ENCODE data around the gene USP15.

USP15 gene

DNA sequence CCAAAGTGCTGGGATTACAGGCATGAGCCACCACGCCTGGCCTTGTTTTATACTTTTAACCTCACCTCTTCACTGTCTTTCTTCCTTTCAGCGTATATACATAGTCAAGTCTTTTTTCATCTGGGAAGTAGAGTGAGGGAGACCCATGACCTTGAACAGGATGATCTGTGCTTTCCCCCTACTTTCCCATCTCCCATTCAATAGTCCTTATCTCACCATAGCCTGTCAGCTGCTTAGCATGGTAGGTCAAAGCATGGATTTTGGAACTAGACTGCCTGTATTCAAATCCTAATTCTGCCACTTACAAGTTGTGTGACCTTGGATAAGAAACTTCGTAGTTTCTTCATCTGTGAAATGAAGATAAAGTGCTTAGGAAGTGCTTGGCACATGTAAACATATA, 110.0 kb downstream of the USP15 start:
- H3K4me1 ChIP-seq (ENCODE audit: insufficient read depth, low read length), result no peaks in the 10 kb centered on the region
- no peak overlapping the region for H3K4me3 ChIP-seq (ENCODE audit: low read depth in 1 of 2, low read length in 2 of 2)
- H3K4me2 ChIP-seq (ENCODE audit: insufficient read depth, low read length), result no peak overlapping the region
- H2AFZ ChIP-seq (ENCODE audit: low read depth, low read length), result no peak overlapping the region
- H3K27ac ChIP-seq (ENCODE audit: low read length), result no peak overlapping the region
- no peak overlapping the region for H3K9ac ChIP-seq (ENCODE audit: low read depth, low read length)
- H4K20me1 ChIP-seq (ENCODE audit: insufficient read depth, low read length), result peaks cover 10% of the 10 kb centered on the region; the same call in 1 of the 2 replicates
- peaks cover 10% of the 10 kb centered on the region; the same call in 1 of the 2 replicates for H3K36me3 ChIP-seq (ENCODE audit: insufficient read depth, low read length)
- H3K27me3 ChIP-seq (ENCODE audit: insufficient read depth, low read length, poor library complexity), result no peaks in the 10 kb centered on the region
- peaks cover 44% of the 10 kb centered on the region for H3K79me2 ChIP-seq (ENCODE audit: insufficient read depth, low read length)
- no peaks in the 10 kb centered on the region for H3K9me3 ChIP-seq (ENCODE audit: insufficient read depth, low read length, severe bottlenecking)
- TF ChIP-seq, protein P1, sequence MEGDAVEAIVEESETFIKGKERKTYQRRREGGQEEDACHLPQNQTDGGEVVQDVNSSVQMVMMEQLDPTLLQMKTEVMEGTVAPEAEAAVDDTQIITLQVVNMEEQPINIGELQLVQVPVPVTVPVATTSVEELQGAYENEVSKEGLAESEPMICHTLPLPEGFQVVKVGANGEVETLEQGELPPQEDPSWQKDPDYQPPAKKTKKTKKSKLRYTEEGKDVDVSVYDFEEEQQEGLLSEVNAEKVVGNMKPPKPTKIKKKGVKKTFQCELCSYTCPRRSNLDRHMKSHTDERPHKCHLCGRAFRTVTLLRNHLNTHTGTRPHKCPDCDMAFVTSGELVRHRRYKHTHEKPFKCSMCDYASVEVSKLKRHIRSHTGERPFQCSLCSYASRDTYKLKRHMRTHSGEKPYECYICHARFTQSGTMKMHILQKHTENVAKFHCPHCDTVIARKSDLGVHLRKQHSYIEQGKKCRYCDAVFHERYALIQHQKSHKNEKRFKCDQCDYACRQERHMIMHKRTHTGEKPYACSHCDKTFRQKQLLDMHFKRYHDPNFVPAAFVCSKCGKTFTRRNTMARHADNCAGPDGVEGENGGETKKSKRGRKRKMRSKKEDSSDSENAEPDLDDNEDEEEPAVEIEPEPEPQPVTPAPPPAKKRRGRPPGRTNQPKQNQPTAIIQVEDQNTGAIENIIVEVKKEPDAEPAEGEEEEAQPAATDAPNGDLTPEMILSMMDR (IDR thresholded peaks at IDR 0.05; ENCODE audit: borderline replicate concordance, extremely low read depth, low read length, poor library complexity, severe bottlenecking), result no peak
- no peak for TF ChIP-seq EZH2 (IDR thresholded peaks at IDR 0.05; ENCODE audit: borderline replicate concordance, low read depth, low read length, severe bottlenecking)
- DNase-seq, result no peak
- ATAC-seq (ENCODE audit: insufficient read depth, low read depth), result no peak

DNA sequence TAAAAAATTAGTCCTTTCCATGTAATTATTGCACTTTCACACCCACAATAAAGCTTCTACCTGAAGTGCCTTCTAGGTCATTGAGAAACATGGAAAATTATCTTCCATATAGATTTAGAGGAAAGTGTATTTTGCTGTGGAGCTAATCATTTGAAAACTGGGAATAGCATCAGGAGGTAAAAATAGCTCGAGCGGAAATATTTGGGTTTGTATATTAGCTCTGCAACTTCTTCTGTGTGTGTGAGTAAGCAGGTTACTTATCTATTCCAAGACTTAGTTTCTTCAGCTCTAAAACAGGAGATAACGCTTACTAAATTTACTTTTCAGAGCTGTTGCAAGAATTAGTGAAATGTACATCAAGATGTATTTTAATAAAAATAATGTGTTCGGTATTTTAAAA, 111.5 kb downstream of the USP15 start:
- Histone ChIP-seq H3K79me2 (ENCODE audit: insufficient read depth, low read length) (peaks cover 42% of the 10 kb centered on the region), H3K27ac (ENCODE audit: low read length) (no peak overlapping the region), H3K4me1 (ENCODE audit: insufficient read depth, low read length) (0 out of 2 replicates have a peak, but pooled peaks cover 2% of the 10 kb centered on the region), H3K4me3 (ENCODE audit: low read depth in 1 of 2, low read length in 2 of 2) (no peak overlapping the region), H3K9ac (ENCODE audit: low read depth, low read length) (no peak overlapping the region), H3K4me2 (ENCODE audit: insufficient read depth, low read length) (no peak overlapping the region), H3K9me3 (ENCODE audit: insufficient read depth, low read length, severe bottlenecking) (no peaks in the 10 kb centered on the region), H4K20me1 (ENCODE audit: insufficient read depth, low read length) (peaks cover 10% of the 10 kb centered on the region; the same call in 1 of the 2 replicates), H3K36me3 (ENCODE audit: insufficient read depth, low read length) (peaks cover 21% of the 10 kb centered on the region; the same call in 1 of the 2 replicates), H3K27me3 (ENCODE audit: insufficient read depth, low read length, poor library complexity) (no peaks in the 10 kb centered on the region), H2AFZ (ENCODE audit: low read depth, low read length) (no peak overlapping the region)
- TF ChIP-seq, protein P1 (IDR thresholded peaks at IDR 0.05; ENCODE audit: borderline replicate concordance, extremely low read depth, low read length, poor library complexity, severe bottlenecking), result no peak
- no peak for TF ChIP-seq EZH2 (IDR thresholded peaks at IDR 0.05; ENCODE audit: borderline replicate concordance, low read depth, low read length, severe bottlenecking)
- ATAC-seq (ENCODE audit: insufficient read depth, low read depth) (no peak), DNase-seq (no peak)

DNA sequence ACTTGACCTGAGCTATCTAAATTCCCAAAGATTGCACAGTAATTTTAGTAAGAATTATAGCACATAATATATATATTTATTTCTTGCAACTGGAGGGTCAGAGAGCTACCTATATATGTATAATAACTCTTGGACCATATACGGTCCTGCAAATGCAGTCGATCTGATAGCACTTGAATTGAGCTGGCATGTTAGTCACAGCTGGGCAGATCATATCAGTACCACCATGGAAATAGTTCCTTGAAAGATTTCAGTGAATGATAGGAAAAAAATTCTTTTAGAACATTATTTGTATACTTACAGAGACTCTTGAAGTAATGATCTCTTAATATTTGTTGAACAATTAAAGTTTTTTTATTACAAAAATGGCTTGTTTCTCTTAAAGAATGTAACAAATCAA, 111.9 kb downstream of the USP15 start:
- no peak for TF ChIP-seq EZH2 (IDR thresholded peaks at IDR 0.05; ENCODE audit: borderline replicate concordance, low read depth, low read length, severe bottlenecking)
- TF ChIP-seq, protein P1 (IDR thresholded peaks at IDR 0.05; ENCODE audit: borderline replicate concordance, extremely low read depth, low read length, poor library complexity, severe bottlenecking), result no peak
- H3K4me2 ChIP-seq (ENCODE audit: insufficient read depth, low read length), result no peak overlapping the region
- no peaks in the 10 kb centered on the region for H3K27me3 ChIP-seq (ENCODE audit: insufficient read depth, low read length, poor library complexity)
- H3K4me1 ChIP-seq (ENCODE audit: insufficient read depth, low read length), result 0 out of 2 replicates have a peak, but pooled peaks cover 2% of the 10 kb centered on the region
- H3K9ac ChIP-seq (ENCODE audit: low read depth, low read length), result no peak overlapping the region
- H3K79me2 ChIP-seq (ENCODE audit: insufficient read depth, low read length), result peaks cover 39% of the 10 kb centered on the region
- H3K9me3 ChIP-seq (ENCODE audit: insufficient read depth, low read length, severe bottlenecking), result no peaks in the 10 kb centered on the region
- DNase-seq (no peak), ATAC-seq (ENCODE audit: insufficient read depth, low read depth) (no peak)
- no peak overlapping the region for H3K27ac ChIP-seq (ENCODE audit: low read length)
- peaks cover 23% of the 10 kb centered on the region; the same call in 1 of the 2 replicates for H3K36me3 ChIP-seq (ENCODE audit: insufficient read depth, low read length)
- H4K20me1 ChIP-seq (ENCODE audit: insufficient read depth, low read length), result peaks cover 10% of the 10 kb centered on the region; the same call in 1 of the 2 replicates
- no peak overlapping the region for H2AFZ ChIP-seq (ENCODE audit: low read depth, low read length)
- no peak overlapping the region for H3K4me3 ChIP-seq (ENCODE audit: low read depth in 1 of 2, low read length in 2 of 2)

All from DND-41 (cell line).